Ishikawa (cell line): ENCODE data around the gene RFNG.

Experiments
- CEBPB ChIP-seq: IDR thresholded peaks from 2 replicates; pipeline ENCODE4 v1.6.1; 2012
- CREB1 ChIP-seq: IDR thresholded peaks from 2 replicates; pipeline ENCODE4 v1.6.1; 2012; ENCODE audit warnings: low read depth
- EGR1 ChIP-seq: IDR thresholded peaks from 2 replicates; pipeline ENCODE4 v1.6.1; 2012
- EP300 ChIP-seq: IDR thresholded peaks from 2 replicates; pipeline ENCODE4 v1.6.1; 2012; ENCODE audit warnings: borderline replicate concordance
- FOXM1 ChIP-seq: IDR thresholded peaks from 2 replicates; pipeline ENCODE4 v1.6.1; 2012; ENCODE audit warnings: low read depth, borderline replicate concordance
- MAX ChIP-seq: IDR thresholded peaks from 2 replicates; pipeline ENCODE4 v1.6.1; 2012
- NFIC ChIP-seq: IDR thresholded peaks from 2 replicates; pipeline ENCODE4 v1.6.1; 2012
- RAD21 ChIP-seq: IDR thresholded peaks from 2 replicates; pipeline ENCODE4 v1.6.1; 2012; ENCODE audit warnings: low read depth
- REST ChIP-seq: IDR thresholded peaks from 2 replicates; pipeline ENCODE4 v1.6.1; 2012; ENCODE audit warnings: low read depth, mild to moderate bottlenecking
- TAF1 ChIP-seq: IDR thresholded peaks from 2 replicates; pipeline ENCODE4 v1.6.1; 2012; ENCODE audit warnings: low read depth, mild to moderate bottlenecking
- TCF12 ChIP-seq: IDR thresholded peaks from 2 replicates; pipeline ENCODE4 v1.6.1; 2012; ENCODE audit warnings: low read depth
- YY1 ChIP-seq: IDR thresholded peaks from 2 replicates; pipeline ENCODE4 v1.6.1; 2012; ENCODE audit warnings: low read depth
- ZBTB7A ChIP-seq: IDR thresholded peaks from 2 replicates; pipeline ENCODE4 v1.6.1; 2012; ENCODE audit warnings: low read depth
- TF ChIP-seq, protein P1 (sequence below): IDR thresholded peaks from 2 replicates; pipeline ENCODE4 v1.6.1; 2012

GRCh38 chr17:82061047-82061925 lies 9.7 kb upstream of the RFNG start:
- TF ChIP-seq MAX, result no peak
- no peak for TF ChIP-seq EP300
- TF ChIP-seq, protein P1, sequence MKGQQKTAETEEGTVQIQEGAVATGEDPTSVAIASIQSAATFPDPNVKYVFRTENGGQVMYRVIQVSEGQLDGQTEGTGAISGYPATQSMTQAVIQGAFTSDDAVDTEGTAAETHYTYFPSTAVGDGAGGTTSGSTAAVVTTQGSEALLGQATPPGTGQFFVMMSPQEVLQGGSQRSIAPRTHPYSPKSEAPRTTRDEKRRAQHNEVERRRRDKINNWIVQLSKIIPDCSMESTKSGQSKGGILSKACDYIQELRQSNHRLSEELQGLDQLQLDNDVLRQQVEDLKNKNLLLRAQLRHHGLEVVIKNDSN, result no peak
- TF ChIP-seq EGR1, result no peak
- TF ChIP-seq FOXM1, result no peak
- no peak for TF ChIP-seq TAF1
- TF ChIP-seq RAD21, result no peak
- no peak for TF ChIP-seq CEBPB
- no peak for TF ChIP-seq ZBTB7A
- TF ChIP-seq REST, result no peak
- no peak for TF ChIP-seq CREB1
- TF ChIP-seq TCF12, result no peak
- no peak for TF ChIP-seq YY1
- TF ChIP-seq NFIC, result no peak
